Measurements from ENCODE around the gene CST9. TPM values are rescaled to one million over a fixed set of nuclear protein-coding genes. Genes with fewer than 3 reads are reported as not detected.
"Not testable (repeated sequence)": the region's sequence is repeated elsewhere in the genome, so short reads cannot be mapped to it uniquely, and the experiment has no call there.

CST9 gene
- polyA plus RNA-seq, 3 donors, result not detected

GRCh38 chr20:23628402-23629016, 22.8 kb upstream of the CST9 start:
- no peak overlapping the region for H3K27ac ChIP-seq (ENCODE audit: low read depth, low read length)
- WGBS, 3 donors, result 77 to 97% (median 91%) methylated on average over 6 of the region's 6 CpGs

GRCh38 chr20:23627501-23627900, 21.8 kb upstream of the CST9 start:
- WGBS, 3 donors, result 76 to 93% (median 77%) methylated on average over 3 of the region's 3 CpGs
- H3K27ac ChIP-seq (ENCODE audit: low read depth, low read length), result no peak overlapping the region

GRCh38 chr20:23626040-23626620, 20.4 kb upstream of the CST9 start:
- 73 to 82% (median 74%) methylated on average over 4 of the region's 4 CpGs for WGBS, 3 donors
- H3K27ac ChIP-seq (ENCODE audit: low read depth, low read length), result no peak overlapping the region

- WGBS, 3 donors, result 60 to 90% (median 83%) methylated on average over 9 of the region's 9 CpGs
- no peak overlapping the region for H3K27ac ChIP-seq (ENCODE audit: low read depth, low read length)
Measured at GRCh38 chr20:23625236-23625964, 19.7 kb upstream of the CST9 start.

GRCh38 chr20:23624324-23624691, 18.6 kb upstream of the CST9 start:
- 52 to 81% (median 62%) methylated on average over 2 of the region's 2 CpGs for WGBS, 3 donors
- H3K27ac ChIP-seq (ENCODE audit: low read depth, low read length), result no peak overlapping the region

GRCh38 chr20:23623666-23624323, 18.1 kb upstream of the CST9 start:
- WGBS, 3 donors, result 61 to 72% (median 64%) methylated on average over 4 of the region's 4 CpGs
- no peak overlapping the region for H3K27ac ChIP-seq (ENCODE audit: low read depth, low read length)

- no peak overlapping the region for H3K27ac ChIP-seq (ENCODE audit: low read depth, low read length)
- WGBS, 3 donors, result 9 to 50% (median 12%) methylated on average over 4 of the region's 4 CpGs
Measured at GRCh38 chr20:23622839-23623343, 17.2 kb upstream of the CST9 start.

- not testable (repeated sequence) for H3K27ac ChIP-seq (ENCODE audit: low read depth, low read length)
- WGBS, 3 donors, result 33 to 67% (median 53%) methylated on average over 3 of the region's 3 CpGs
Measured at GRCh38 chr20:23622401-23622800, 16.7 kb upstream of the CST9 start.

- 44 to 82% (median 81%) methylated on average over 11 of the region's 11 CpGs for WGBS, 3 donors
- H3K27ac ChIP-seq (ENCODE audit: low read depth, low read length), result not testable (repeated sequence)
Measured at GRCh38 chr20:23620670-23621386, 15.1 kb upstream of the CST9 start.

- no peak overlapping the region for H3K27ac ChIP-seq (ENCODE audit: low read depth, low read length)
- WGBS, 3 donors, result 80 to 89% (median 81%) methylated on average over 5 of the region's 5 CpGs
Measured at GRCh38 chr20:23614163-23614562, 8.4 kb upstream of the CST9 start.

GRCh38 chr20:23613676-23614075, 8.0 kb upstream of the CST9 start:
- no peak overlapping the region for H3K27ac ChIP-seq (ENCODE audit: low read depth, low read length)

GRCh38 chr20:23612396-23612795, 6.7 kb upstream of the CST9 start:
- 57 to 66% (median 59%) methylated on average over 2 of the region's 2 CpGs for WGBS, 3 donors
- no peak overlapping the region for H3K27ac ChIP-seq (ENCODE audit: low read depth, low read length)

GRCh38 chr20:23609486-23610109, 3.9 kb upstream of the CST9 start:
- 90 to 94% (median 92%) methylated on average over 5 of the region's 5 CpGs for WGBS, 3 donors
- H3K27ac ChIP-seq (ENCODE audit: low read depth, low read length), result no peak overlapping the region

- 58 to 85% (median 83%) methylated on average over 18 of the region's 18 CpGs for WGBS, 3 donors
- H3K27ac ChIP-seq (ENCODE audit: low read depth, low read length), result no peak overlapping the region
Measured at GRCh38 chr20:23608251-23608846, 2.6 kb upstream of the CST9 start.

GRCh38 chr20:23607497-23608245, 2.0 kb upstream of the CST9 start:
- 84 to 96% (median 91%) methylated on average over 10 to 14 of the region's 14 CpGs for WGBS, 3 donors
- no peak overlapping the region for H3K27ac ChIP-seq (ENCODE audit: low read depth, low read length)

GRCh38 chr20:23606652-23607049, 934 bp upstream of the CST9 start:
- no peak overlapping the region for H3K27ac ChIP-seq (ENCODE audit: low read depth, low read length)
- 8 to 9% (median 9%) methylated on average over 9 of the region's 9 CpGs for WGBS, 3 donors

GRCh38 chr20:23604306-23604705, 1.4 kb downstream of the CST9 start:
- no peak overlapping the region for H3K27ac ChIP-seq (ENCODE audit: low read depth, low read length)
- 66 to 80% (median 76%) methylated on average over 1 of the region's 1 CpG for WGBS, 3 donors
